Heart left ventricle (tissue), 16 donors: ENCODE data around the gene SESN1. TPM values are rescaled to one million over a fixed set of nuclear protein-coding genes. Genes with fewer than 3 reads are reported as not detected.

Experiments used
- ATAC-seq, 4 donors: fragments of 200-7000 bp; cut with Tn5 transposase; one replicate each; pipeline ENCODE4 v1.9.1; 2020 to 2022; ENCODE audit warnings: moderate library complexity in 4 of 4, mild to moderate bottlenecking in 3 of 4, moderate number of reproducible peaks in 1 of 4
- DNase-seq, 5 donors: peaks; one replicate each; pipeline ENCODE4 v3.0.0-alpha.2; 2020
- H3K27ac ChIP-seq, 12 donors: fragments of 200-600 bp; sonication (generic) in 4 of 12; one replicate each; pipeline versions ENCODE4 v1.5.0 to v1.8.0; 2016 to 2022; ENCODE audit warnings: mild to moderate bottlenecking in 2 of 12
- H3K27me3 ChIP-seq, 9 donors: fragments of 200-600 bp; sonication (generic) in 2 of 9; one replicate each; pipeline versions ENCODE4 v1.5.1 to v1.8.0; 2016 to 2022; ENCODE audit warnings: mild to moderate bottlenecking in 3 of 9
- H3K36me3 ChIP-seq, 9 donors: fragments of 200-600 bp; sonication (generic) in 2 of 9; one replicate each; pipeline versions ENCODE4 v1.5.0 to v1.8.0; 2018 to 2022; ENCODE audit warnings: mild to moderate bottlenecking in 2 of 9
- H3K4me1 ChIP-seq, 12 donors: fragments of 200-600 bp; sonication (generic) in 4 of 12; one replicate each; pipeline versions ENCODE4 v1.5.0 to v1.8.0; 2016 to 2022; ENCODE audit warnings: mild to moderate bottlenecking in 3 of 12
- H3K4me3 ChIP-seq, 12 donors: fragments of 200-600 bp; sonication (generic) in 4 of 12; one replicate each; pipeline versions ENCODE4 v1.5.0 to v1.8.0; 2017 to 2022; ENCODE audit warnings: mild to moderate bottlenecking in 9 of 12, moderate library complexity in 4 of 12
- H3K9me3 ChIP-seq, 12 donors: fragments of 200-600 bp; sonication (generic) in 4 of 12; one replicate each; pipeline versions ENCODE4 v1.5.0 to v1.8.0; 2016 to 2022; ENCODE audit warnings: mild to moderate bottlenecking in 1 of 12
- POLR2A ChIP-seq, 2 donors: fragments of 450-650 bp; IDR thresholded peaks; one replicate each; pipeline ENCODE4 v1.6.1; 2017; ENCODE audit warnings: antibody characterized with exemption in 2 of 2, mild to moderate bottlenecking in 2 of 2, moderate library complexity in 2 of 2
- WGBS, 4 donors: extraction: QIAGEN DNeasy Blood & Tissue Kit in 2 of 4; methylation state at CpG; one replicate each; pipeline versions ENCODE4 v1.1.5 to v1.1.7; 2013 to 2018; 5-methylcytosine and 5-hydroxymethylcytosine counted together
- intact Hi-C, 10 donors: fragments of 100-400 bp; cut with DNase I; formaldehyde crosslinking; loops; one replicate each; pipeline versions ENCODE4 v1.11.1 to v1.14.2; 2022
- polyA plus RNA-seq, 2 donors: library from polyadenylated mRNA; stranded (reverse); fragments of 200-250 nt; gene quantifications; one replicate each; pipeline ENCODE4 v1.2.3, GENCODE V29; 2013
- total RNA-seq, 9 donors: library from RNA; depleted of rRNA in 2 of 9; stranded (reverse); fragments of >200 nt in 2 of 9; fragmentation: NEBNext Ultra II Directional in 3 of 9; extraction: Animal tissue kit (Norgen Biotek cat#: 25700) in 3 of 9; gene quantifications; one replicate each; pipeline versions ENCODE4 v1.1.0 to v1.2.4, GENCODE V29; 2016 to 2023
- TF ChIP-seq, protein P1 (sequence below), 12 donors: fragments of 200-600 bp; sonication (generic) in 4 of 12; IDR thresholded peaks; one replicate each; pipeline versions ENCODE4 v1.5.0 to v1.8.0; 2018 to 2022; ENCODE audit warnings: antibody characterized with exemption in 12 of 12, mild to moderate bottlenecking in 5 of 12
- donor health status: ischemic (EF 13 %, LVEDD 7.1; RV severe dilation, severe dysfunction).
- donor health status: healthy with polysubstance abuse.
- donor health status: DM: no; HTN: yes; CAD: no.
- donor health status: DM: no; HTN: no; CAD: no.
- donor health status: ischemic (EF 25% LVEDD 6.9; RV normal size, moderate dysfunction).
- donor health status: ischemic (EF 25% LVEDD 5.7; RV mildly dilated, moderate dysfunction).
- donor health status: healthy.
- donor health status: DM: yes; HTN: yes; CAD: no.
- donor health status: ischemic (EF 35%, LVEDD 5.7; RV mildly dilated, moderate dysfunction).
- donor health status: nonischemic (EF 11% LVEDD 7.7; RV severe dilation, severe dysfunction).
- donor health status: DM: yes; HTN: yes; CAD: no.
- donor health status: PGD.
- donor health status: ischemic (EF 29% LVEDD 5.4; RV normal size, mild dysfunction).
- donor health status: nonischemic (EF 23%, LVEDD 6.1; RV moderate dilation, normal function).

The SESN1 gene
- total and polyA plus RNA-seq, 11 donors = 22.5 to 63.2 (median 34.6) TPM

DNA sequence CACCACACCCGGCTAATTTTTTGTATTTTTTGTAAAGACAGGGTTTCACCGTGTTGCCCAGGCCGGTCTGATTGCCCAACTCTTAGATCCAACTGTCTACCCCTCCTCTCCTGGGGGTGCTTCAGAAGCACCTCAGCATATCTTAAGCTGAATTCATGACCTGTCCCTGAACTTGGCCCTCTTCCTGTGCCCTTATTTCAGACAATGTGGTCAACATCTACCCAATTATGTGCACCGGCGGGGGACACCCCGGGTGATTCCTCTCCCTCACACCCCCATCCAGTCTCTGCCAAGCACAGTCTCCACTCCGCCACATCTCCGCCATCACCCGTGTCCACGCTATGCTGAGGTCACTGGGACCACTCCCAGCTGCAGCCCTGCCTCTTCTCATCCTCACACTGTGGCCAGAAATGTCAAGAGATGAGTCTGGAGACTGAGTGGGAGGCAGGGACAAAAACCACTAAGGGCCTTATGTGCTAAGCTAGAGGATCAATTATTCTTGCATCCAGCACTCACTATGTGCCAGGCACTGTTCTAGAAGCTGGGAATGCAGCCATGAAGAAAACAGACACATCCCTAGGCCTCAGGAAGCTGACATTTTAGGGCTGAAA lies 134.6 kb downstream of the SESN1 start:
- H3K27ac ChIP-seq = no peak overlapping the region
- no peaks in the 10 kb centered on the region for H3K9me3 ChIP-seq
- peaks cover 0 to 26% (median 0%) of the 10 kb centered on the region in 12 donors for H3K4me1 ChIP-seq
- DNase-seq (no peak), ATAC-seq (peak in 3 of 4 donors; percentile 11 to 22 (median 19))
- TF ChIP-seq POLR2A (IDR thresholded peaks at IDR 0.05) = no peak
- TF ChIP-seq, protein P1, sequence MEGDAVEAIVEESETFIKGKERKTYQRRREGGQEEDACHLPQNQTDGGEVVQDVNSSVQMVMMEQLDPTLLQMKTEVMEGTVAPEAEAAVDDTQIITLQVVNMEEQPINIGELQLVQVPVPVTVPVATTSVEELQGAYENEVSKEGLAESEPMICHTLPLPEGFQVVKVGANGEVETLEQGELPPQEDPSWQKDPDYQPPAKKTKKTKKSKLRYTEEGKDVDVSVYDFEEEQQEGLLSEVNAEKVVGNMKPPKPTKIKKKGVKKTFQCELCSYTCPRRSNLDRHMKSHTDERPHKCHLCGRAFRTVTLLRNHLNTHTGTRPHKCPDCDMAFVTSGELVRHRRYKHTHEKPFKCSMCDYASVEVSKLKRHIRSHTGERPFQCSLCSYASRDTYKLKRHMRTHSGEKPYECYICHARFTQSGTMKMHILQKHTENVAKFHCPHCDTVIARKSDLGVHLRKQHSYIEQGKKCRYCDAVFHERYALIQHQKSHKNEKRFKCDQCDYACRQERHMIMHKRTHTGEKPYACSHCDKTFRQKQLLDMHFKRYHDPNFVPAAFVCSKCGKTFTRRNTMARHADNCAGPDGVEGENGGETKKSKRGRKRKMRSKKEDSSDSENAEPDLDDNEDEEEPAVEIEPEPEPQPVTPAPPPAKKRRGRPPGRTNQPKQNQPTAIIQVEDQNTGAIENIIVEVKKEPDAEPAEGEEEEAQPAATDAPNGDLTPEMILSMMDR (IDR thresholded peaks at IDR 0.05) = no peak
- intact Hi-C loops = no loop called here
- no peak overlapping the region for H3K4me3 ChIP-seq
- H3K36me3 ChIP-seq = peaks cover 0 to 5% (median 0%) of the 10 kb centered on the region in 9 donors
- WGBS, 4 donors = 85 to 94% (median 86%) methylated on average over 10 of the region's 10 CpGs
- H3K27me3 ChIP-seq = no peaks in the 10 kb centered on the region

DNA sequence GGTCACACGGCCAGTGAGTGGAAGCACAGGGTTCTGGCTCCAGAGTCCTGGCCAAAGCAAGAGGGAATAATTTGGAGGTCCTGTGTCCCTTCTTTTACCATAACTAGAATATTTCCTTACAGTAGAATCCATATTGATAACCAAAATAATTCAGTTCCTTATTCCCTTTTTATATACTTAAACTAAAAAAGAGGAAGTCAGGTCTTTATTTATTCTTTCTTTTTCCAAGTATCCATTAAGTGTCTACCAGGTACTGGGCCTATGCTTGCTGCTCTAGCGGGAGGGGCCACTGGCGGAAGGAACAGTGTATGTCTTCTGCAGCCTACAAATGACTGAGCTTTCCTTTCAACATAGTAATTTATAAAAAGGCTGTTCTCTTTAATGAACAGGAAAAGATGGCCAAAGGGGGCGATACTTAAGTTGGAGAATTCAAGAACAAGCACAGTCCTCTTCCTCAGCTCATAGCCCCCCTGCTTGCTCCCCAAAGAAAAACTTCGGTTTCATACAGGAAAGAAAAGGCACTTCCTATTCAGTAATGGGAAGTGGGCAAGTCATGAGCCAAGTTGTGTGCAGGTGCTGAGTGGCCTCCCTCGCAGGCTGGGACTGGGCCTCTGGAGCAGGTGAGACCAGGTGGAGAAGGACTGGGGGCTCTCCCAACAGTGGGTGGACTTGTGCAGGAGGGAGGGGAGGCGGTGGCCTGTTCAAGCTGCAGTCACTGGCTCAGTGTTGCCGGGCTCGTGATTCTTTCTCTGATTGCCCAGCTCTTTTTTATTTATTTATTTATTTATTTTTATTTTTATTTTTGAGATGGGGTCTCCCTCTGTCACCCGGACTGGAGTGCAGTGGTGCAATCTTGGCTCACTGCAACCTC lies 135.5 kb downstream of the SESN1 start:
- H3K27ac ChIP-seq = no peak overlapping the region
- H3K27me3 ChIP-seq = no peaks in the 10 kb centered on the region
- H3K9me3 ChIP-seq = no peaks in the 10 kb centered on the region
- intact Hi-C loops = no loop called here
- H3K4me1 ChIP-seq = peaks cover 0 to 31% (median 0%) of the 10 kb centered on the region in 12 donors
- no peaks in the 10 kb centered on the region for H3K36me3 ChIP-seq
- WGBS, 4 donors = 82 to 87% (median 86%) methylated on average over 10 of the region's 10 CpGs
- ATAC-seq = peak in 1 of 4 donors; percentile 37
- H3K4me3 ChIP-seq = no peak overlapping the region
- no peak for DNase-seq
- no peak for TF ChIP-seq POLR2A (IDR thresholded peaks at IDR 0.05)
- TF ChIP-seq, protein P1 (IDR thresholded peaks at IDR 0.05) = no peak

DNA sequence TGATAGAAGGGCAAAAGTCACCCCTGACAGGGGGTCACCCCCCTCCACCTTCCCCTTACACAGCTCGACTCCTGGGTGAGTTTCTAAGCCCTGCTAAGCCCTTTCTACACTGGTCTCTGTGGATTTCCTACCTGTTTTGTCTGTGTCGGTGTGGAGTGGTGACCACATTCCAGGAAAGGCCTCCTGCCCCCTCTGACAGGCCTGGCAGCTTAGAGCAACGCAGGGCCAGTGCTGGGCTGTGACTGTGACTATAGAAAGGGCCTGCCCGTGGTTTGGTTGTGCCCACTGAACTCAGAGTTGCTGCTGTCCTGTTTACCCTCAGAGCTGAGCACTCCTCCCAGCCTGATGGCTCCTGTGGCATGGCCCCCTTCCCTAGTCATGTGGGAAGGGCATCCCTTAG lies 137.4 kb downstream of the SESN1 start:
- no peak overlapping the region for H3K4me3 ChIP-seq
- WGBS, 4 donors = 71 to 84% (median 80%) methylated on average over 4 of the region's 4 CpGs
- ATAC-seq (peak in 1 of 4 donors; percentile 19), DNase-seq (no peak)
- no peaks in the 10 kb centered on the region for H3K9me3 ChIP-seq
- intact Hi-C loops = no loop called here
- H3K27ac ChIP-seq = no peak overlapping the region
- H3K27me3 ChIP-seq = no peaks in the 10 kb centered on the region
- no peaks in the 10 kb centered on the region for H3K36me3 ChIP-seq
- H3K4me1 ChIP-seq = peaks cover 0 to 31% (median 0%) of the 10 kb centered on the region in 12 donors
- TF ChIP-seq, protein P1 (IDR thresholded peaks at IDR 0.05) = no peak
- TF ChIP-seq POLR2A (IDR thresholded peaks at IDR 0.05) = no peak

DNA sequence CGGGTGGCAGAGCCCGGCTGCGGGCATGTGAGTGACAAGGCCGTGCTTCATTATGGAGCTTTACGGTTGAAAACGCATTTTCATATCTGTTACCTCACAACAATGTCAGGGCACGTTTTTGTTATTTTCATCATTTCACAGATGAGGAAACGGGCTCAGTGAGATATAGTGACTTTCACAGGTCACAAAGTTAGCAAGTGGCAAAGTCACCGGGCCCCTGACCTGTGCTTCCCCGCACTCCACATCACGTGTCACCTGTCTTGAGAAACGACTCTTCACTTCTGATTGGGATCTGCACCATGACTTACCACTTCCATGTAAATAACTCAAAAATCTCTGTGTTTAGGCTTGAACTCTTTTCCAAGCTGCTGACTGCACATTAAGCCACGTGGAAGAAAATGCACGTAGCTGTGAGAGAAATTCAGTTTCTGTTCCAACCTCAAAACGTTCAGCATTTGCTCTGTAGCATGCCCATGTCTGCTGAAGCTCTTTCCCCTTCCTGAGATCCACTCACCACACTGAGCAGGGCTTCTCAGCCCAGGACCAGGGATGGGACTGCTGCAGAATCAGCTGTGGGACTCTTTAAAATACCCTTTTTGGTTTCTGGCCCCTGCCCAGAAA lies 139.2 kb downstream of the SESN1 start:
- DNase-seq = no peak
- Histone ChIP-seq H3K36me3 (no peaks in the 10 kb centered on the region), H3K4me3 (no peak overlapping the region), H3K4me1 (peaks cover 0 to 28% (median 0%) of the 10 kb centered on the region in 12 donors), H3K27me3 (no peaks in the 10 kb centered on the region), H3K9me3 (no peaks in the 10 kb centered on the region), H3K27ac (no peak overlapping the region)
- TF ChIP-seq POLR2A (IDR thresholded peaks at IDR 0.05) = no peak
- TF ChIP-seq, protein P1 (IDR thresholded peaks at IDR 0.05) = no peak
- intact Hi-C loops = no loop called here
- no peak for ATAC-seq
- 87 to 93% (median 88%) methylated on average over 15 of the region's 15 CpGs for WGBS, 4 donors
